Tibial nerve (tissue), 4 donors: Measurements from ENCODE around the gene ZCCHC24. TPM values are rescaled to one million over a fixed set of nuclear protein-coding genes. Genes with fewer than 3 reads are reported as not detected.

Experiments used
- DNase-seq, 2 donors: peaks; one replicate each; pipeline ENCODE4 v3.0.0-alpha.2; 2019; ENCODE audit warnings: low spot score in 2 of 2
- H3K27ac ChIP-seq, 4 donors: fragments of 200-600 bp; sonication (generic) in 3 of 4; one replicate each; pipeline ENCODE4 v1.5.1; 2017 to 2019; ENCODE audit warnings: mild to moderate bottlenecking in 1 of 4
- H3K27me3 ChIP-seq, 2 donors: fragments of 200-600 bp; sonication (generic) in 1 of 2; one replicate each; pipeline versions ENCODE4 v1.5.1 to v1.6.0; 2017 to 2019
- H3K36me3 ChIP-seq, 3 donors: fragments of 200-600 bp; sonication (generic); one replicate each; pipeline ENCODE4 v1.5.1; 2018 to 2019
- H3K4me1 ChIP-seq, 4 donors: fragments of 200-600 bp; sonication (generic) in 3 of 4; one replicate each; pipeline ENCODE4 v1.5.1; 2017 to 2019
- H3K4me3 ChIP-seq, 4 donors: fragments of 200-600 bp; sonication (generic) in 3 of 4; one replicate each; pipeline ENCODE4 v1.5.1; 2017 to 2019; ENCODE audit warnings: mild to moderate bottlenecking in 1 of 4, moderate library complexity in 1 of 4
- H3K9me3 ChIP-seq, 4 donors: fragments of 200-600 bp; sonication (generic) in 3 of 4; one replicate each; pipeline ENCODE4 v1.5.1; 2017 to 2019
- CTCF ChIP-seq, 5 experiments: fragments of 200-600 bp in 3 of 5; fragments of 450-650 bp in 2 of 5; sonication (generic) in 3 of 5; IDR thresholded peaks; one replicate each; pipeline ENCODE4 v1.5.1; 2016 to 2019; ENCODE audit warnings: antibody characterized with exemption in 5 of 5, mild to moderate bottlenecking in 3 of 5, moderate library complexity in 2 of 5
- EP300 ChIP-seq, 2 donors: sonication (generic); formaldehyde crosslinking; IDR thresholded peaks; one replicate each; pipeline ENCODE4 v1.6.1; 2017; ENCODE audit warnings: antibody characterized with exemption in 2 of 2, mild to moderate bottlenecking in 1 of 2
- POLR2A ChIP-seq, 2 donors: fragments of 450-650 bp; IDR thresholded peaks; one replicate each; pipeline ENCODE4 v1.6.1; 2017; ENCODE audit warnings: antibody characterized with exemption in 2 of 2, mild to moderate bottlenecking in 2 of 2, moderate library complexity in 2 of 2
- WGBS, 2 donors: methylation state at CpG; one replicate each; pipeline ENCODE4 v1.1.5; 2018; 5-methylcytosine and 5-hydroxymethylcytosine counted together
- total RNA-seq, 4 donors: library from RNA; depleted of rRNA; stranded (reverse); fragments of >200 nt; gene quantifications; one replicate each; pipeline ENCODE4 v1.1.0, GENCODE V29; 2016

The ZCCHC24 gene
- total RNA-seq, 4 donors from 2014 or later, result 122 to 165 (median 138) TPM

- Histone ChIP-seq H3K4me3 (peak overlapping the region in 3 of 4 donors; percentile 3 to 36 (median 18)), H3K9me3 (no peaks in the 10 kb centered on the region), H3K27ac (peak overlapping the region in 2 of 4 donors; percentile 66 to 82), H3K27me3 (no peaks in the 10 kb centered on the region), H3K4me1 (peaks cover 0 to 96% (median 16%) of the 10 kb centered on the region in 4 donors), H3K36me3 (no peaks in the 10 kb centered on the region)
- 30 to 34% methylated on average over 8 of the region's 8 CpGs for WGBS, 2 donors
- no peak for TF ChIP-seq CTCF (IDR thresholded peaks at IDR 0.05)
- no peak for TF ChIP-seq EP300 (IDR thresholded peaks at IDR 0.05)
- TF ChIP-seq POLR2A (IDR thresholded peaks at IDR 0.05), result no peak
- no peak for DNase-seq
Measured at GRCh38 chr10:79402951-79403350, 42.5 kb downstream of the ZCCHC24 start.

GRCh38 chr10:79402625-79402946 is 42.8 kb downstream of the ZCCHC24 start:
- Histone ChIP-seq H3K4me1 (peaks cover 0 to 96% (median 18%) of the 10 kb centered on the region in 4 donors), H3K27ac (peak overlapping the region in 2 of 4 donors; percentile 66 to 82), H3K4me3 (no peak overlapping the region), H3K36me3 (no peaks in the 10 kb centered on the region), H3K9me3 (no peaks in the 10 kb centered on the region), H3K27me3 (no peaks in the 10 kb centered on the region)
- no peak for DNase-seq
- TF ChIP-seq POLR2A (IDR thresholded peaks at IDR 0.05), result no peak
- TF ChIP-seq CTCF (IDR thresholded peaks at IDR 0.05), result no peak
- no peak for TF ChIP-seq EP300 (IDR thresholded peaks at IDR 0.05)
- 77 to 85% methylated on average over 7 of the region's 7 CpGs for WGBS, 2 donors

- peaks cover 0 to 94% (median 24%) of the 10 kb centered on the region in 4 donors for H3K4me1 ChIP-seq
- no peak for TF ChIP-seq POLR2A (IDR thresholded peaks at IDR 0.05)
- TF ChIP-seq CTCF (IDR thresholded peaks at IDR 0.05), result no peak
- peak in 1 of 2 donors; percentile 81 for TF ChIP-seq EP300 (IDR thresholded peaks at IDR 0.05)
- H3K27ac ChIP-seq, result peak overlapping the region in 2 of 4 donors; percentile 66 to 82
- H3K27me3 ChIP-seq, result no peaks in the 10 kb centered on the region
- no peaks in the 10 kb centered on the region for H3K36me3 ChIP-seq
- no peaks in the 10 kb centered on the region for H3K9me3 ChIP-seq
- peak overlapping the region in 2 of 4 donors; percentile 12 to 22 for H3K4me3 ChIP-seq
- 37 to 39% methylated on average over 14 to 18 of the region's 23 CpGs for WGBS, 2 donors
- DNase-seq, result peak; percentile 59
Measured at GRCh38 chr10:79401015-79401921, 44.2 kb downstream of the ZCCHC24 start.

- DNase-seq, result no peak
- Histone ChIP-seq H3K4me1 (peaks cover 0 to 87% (median 22%) of the 10 kb centered on the region in 4 donors), H3K27me3 (no peaks in the 10 kb centered on the region), H3K9me3 (no peaks in the 10 kb centered on the region), H3K36me3 (no peaks in the 10 kb centered on the region), H3K27ac (peak overlapping the region in 2 of 4 donors; percentile 67 to 82), H3K4me3 (peak overlapping the region in 2 of 4 donors; percentile 7 to 25)
- WGBS, 2 donors, result 29 to 44% methylated on average over 10 to 11 of the region's 11 CpGs
- TF ChIP-seq EP300 (IDR thresholded peaks at IDR 0.05), result no peak
- no peak for TF ChIP-seq POLR2A (IDR thresholded peaks at IDR 0.05)
- peak; percentile 31 to 58 (median 45) for TF ChIP-seq CTCF (IDR thresholded peaks at IDR 0.05)
Measured at GRCh38 chr10:79400146-79401004, 45.0 kb downstream of the ZCCHC24 start.
